Mesenchymal stem cell (in vitro differentiated cells and primary cell): ENCODE measurements around the gene TBC1D9.

ENCODE experiments used
- DNase-seq: peaks from one replicate; pipeline ENCODE4 v3.0.0-alpha.2; 2013
- H2AFZ ChIP-seq: one replicate; pipeline ENCODE4 v1.6.1; 2013; ENCODE audit warnings: low read depth, mild to moderate bottlenecking, control low read depth, inconsistent platforms, low read length, moderate library complexity
- H2AK5ac ChIP-seq: 2 replicates; pipeline ENCODE4 v1.6.1; 2013; ENCODE audit warnings: low read length, moderate library complexity, mild to moderate bottlenecking, inconsistent platforms; ENCODE audit not compliant: severe bottlenecking
- H2BK120ac ChIP-seq: one replicate; pipeline ENCODE4 v1.6.1; 2013; ENCODE audit warnings: low read depth, mild to moderate bottlenecking, inconsistent platforms, low read length, moderate library complexity
- H2BK12ac ChIP-seq, 2 experiments: one replicate each; pipeline ENCODE4 v1.6.1; 2013; ENCODE audit warnings: inconsistent platforms in 2 of 2, low read length in 2 of 2, mild to moderate bottlenecking in 2 of 2, moderate library complexity in 2 of 2, control low read depth in 1 of 2
- H2BK15ac ChIP-seq: one replicate; pipeline ENCODE4 v1.6.1; 2013; ENCODE audit warnings: mild to moderate bottlenecking, low read depth, inconsistent platforms; ENCODE audit not compliant: poor library complexity, severe bottlenecking
- H2BK5ac ChIP-seq: 2 replicates; pipeline ENCODE4 v1.6.1; 2013; ENCODE audit warnings: low read depth, mild to moderate bottlenecking, low read length, control low read depth, inconsistent platforms; ENCODE audit not compliant: poor library complexity, severe bottlenecking
- H3K14ac ChIP-seq, 2 experiments: one replicate each; pipeline ENCODE4 v1.6.1; 2013; ENCODE audit warnings: inconsistent platforms in 2 of 2, low read length in 2 of 2, control low read depth in 1 of 2, mild to moderate bottlenecking in 1 of 2, moderate library complexity in 1 of 2
- H3K18ac ChIP-seq, 2 experiments: one replicate each; pipeline ENCODE4 v1.6.1; 2013; ENCODE audit warnings: inconsistent platforms in 2 of 2, low read length in 2 of 2, control low read depth in 1 of 2, low read depth in 1 of 2, mild to moderate bottlenecking in 1 of 2
- H3K23ac ChIP-seq, 2 experiments: one replicate each; pipeline ENCODE4 v1.6.1; 2013; ENCODE audit warnings: inconsistent platforms in 2 of 2, low read length in 2 of 2, mild to moderate bottlenecking in 2 of 2, moderate library complexity in 2 of 2, control low read depth in 1 of 2
- H3K27ac ChIP-seq: 2 replicates; pipeline ENCODE4 v1.5.1; 2013; ENCODE audit warnings: mild to moderate bottlenecking, moderate library complexity, low read length, control low read depth, inconsistent platforms; ENCODE audit not compliant: poor library complexity, severe bottlenecking
- H3K27me3 ChIP-seq, 2 experiments: 2 replicates each; pipeline versions ENCODE4 v1.6.1 to v1.7.0; 2013; ENCODE audit warnings: low read length in 2 of 2, mild to moderate bottlenecking in 2 of 2, moderate library complexity in 2 of 2, control low read depth in 1 of 2, inconsistent platforms in 1 of 2; ENCODE audit not compliant: control insufficient read depth in 1 of 2, insufficient read depth in 1 of 2
- H3K36me3 ChIP-seq, 2 experiments: 2 replicates each; pipeline versions ENCODE4 v1.6.1 to v1.7.0; 2013; ENCODE audit warnings: low read length in 2 of 2, control low read depth in 1 of 2, inconsistent platforms in 1 of 2, low read depth in 1 of 2, mild to moderate bottlenecking in 1 of 2; ENCODE audit not compliant: insufficient read depth in 2 of 2, control insufficient read depth in 1 of 2
- H3K4ac ChIP-seq, 2 experiments: one replicate each; pipeline ENCODE4 v1.6.1; 2013; ENCODE audit warnings: inconsistent platforms in 2 of 2, low read length in 2 of 2, mild to moderate bottlenecking in 2 of 2, moderate library complexity in 2 of 2, control low read depth in 1 of 2, low read depth in 1 of 2
- H3K4me1 ChIP-seq: 2 replicates; pipeline ENCODE4 v1.6.1; 2013; ENCODE audit warnings: low read depth, low read length, control low read depth; ENCODE audit not compliant: control insufficient read depth, insufficient read depth
- H3K4me2 ChIP-seq: 2 replicates; pipeline ENCODE4 v1.6.1; 2013; ENCODE audit warnings: low read length, mild to moderate bottlenecking, inconsistent platforms; ENCODE audit not compliant: poor library complexity, severe bottlenecking
- H3K4me3 ChIP-seq, 2 experiments: 2 replicates each; pipeline versions ENCODE4 v1.5.1 to v1.7.0; 2013; ENCODE audit warnings: low read length in 2 of 2, mild to moderate bottlenecking in 2 of 2, control low read depth in 1 of 2, low read depth in 1 of 2; ENCODE audit not compliant: insufficient read depth in 1 of 2
- H3K79me1 ChIP-seq: replicated peaks from 2 replicates; pipeline ENCODE4 v1.6.1; 2013; ENCODE audit warnings: mild to moderate bottlenecking, control low read depth, low read length, inconsistent platforms; ENCODE audit not compliant: poor library complexity, severe bottlenecking
- H3K9ac ChIP-seq: 2 replicates; pipeline ENCODE4 v1.7.0; 2013; ENCODE audit warnings: mild to moderate bottlenecking, low read length, moderate library complexity
- H3K9me3 ChIP-seq: 2 replicates; pipeline ENCODE4 v1.7.0; 2013; ENCODE audit warnings: mild to moderate bottlenecking, low read length; ENCODE audit not compliant: control insufficient read depth
- H4K8ac ChIP-seq: one replicate; pipeline ENCODE4 v1.6.1; 2013; ENCODE audit warnings: inconsistent platforms, mild to moderate bottlenecking, low read length, moderate library complexity
- H4K91ac ChIP-seq: one replicate; pipeline ENCODE4 v1.6.1; 2013; ENCODE audit warnings: mild to moderate bottlenecking, low read length, inconsistent platforms
- WGBS: methylation state at CpG from one replicate; pipeline ENCODE4 v1.1.7; 2013; ENCODE audit warnings: mixed read lengths; 5-methylcytosine and 5-hydroxymethylcytosine counted together

The TBC1D9 gene

DNA sequence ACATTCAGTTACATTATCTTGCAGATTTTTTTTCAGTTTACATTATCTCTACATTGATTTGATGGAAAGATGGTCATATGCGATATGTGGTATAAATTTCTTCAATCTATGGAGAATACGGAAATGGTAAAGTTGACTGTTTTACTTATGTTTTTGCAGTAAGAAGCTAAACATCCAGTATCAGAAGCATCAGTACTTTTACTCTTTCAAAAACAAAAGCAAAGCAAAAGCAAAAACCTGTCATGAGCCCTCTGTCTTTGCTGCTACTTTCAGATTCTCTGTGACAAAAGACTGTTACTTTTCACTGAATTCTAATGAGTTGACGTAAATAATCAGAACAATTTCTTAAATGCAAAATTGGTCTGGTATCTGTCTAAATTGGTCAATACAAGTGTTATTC is 135.0 kb downstream of the TBC1D9 start:
- H2AK5ac ChIP-seq: no peak overlapping the region
- peaks cover 13 to 43% of the 10 kb centered on the region in 2 experiments for H3K36me3 ChIP-seq
- no peak overlapping the region for H2BK120ac ChIP-seq
- H3K14ac ChIP-seq: no peak overlapping the region
- H3K18ac ChIP-seq: no peak overlapping the region
- H3K9ac ChIP-seq: no peak overlapping the region
- no peaks in the 10 kb centered on the region for H3K9me3 ChIP-seq
- H3K79me1 ChIP-seq: no peaks in the 10 kb centered on the region
- H3K23ac ChIP-seq: no peak overlapping the region
- H2AFZ ChIP-seq: no peak overlapping the region
- no peak overlapping the region for H2BK5ac ChIP-seq
- no peak overlapping the region for H4K8ac ChIP-seq
- H2BK15ac ChIP-seq: no peak overlapping the region
- no peaks in the 10 kb centered on the region for H3K27me3 ChIP-seq
- no peak overlapping the region for H4K91ac ChIP-seq
- no peak overlapping the region for H3K4me3 ChIP-seq
- DNase-seq: no peak
- no peak overlapping the region for H2BK12ac ChIP-seq
- no peak overlapping the region for H3K4ac ChIP-seq
- 100% methylated on average over 1 of the region's 3 CpGs for WGBS
- no peak overlapping the region for H3K27ac ChIP-seq
- no peaks in the 10 kb centered on the region for H3K4me1 ChIP-seq
- H3K4me2 ChIP-seq: no peak overlapping the region

DNA sequence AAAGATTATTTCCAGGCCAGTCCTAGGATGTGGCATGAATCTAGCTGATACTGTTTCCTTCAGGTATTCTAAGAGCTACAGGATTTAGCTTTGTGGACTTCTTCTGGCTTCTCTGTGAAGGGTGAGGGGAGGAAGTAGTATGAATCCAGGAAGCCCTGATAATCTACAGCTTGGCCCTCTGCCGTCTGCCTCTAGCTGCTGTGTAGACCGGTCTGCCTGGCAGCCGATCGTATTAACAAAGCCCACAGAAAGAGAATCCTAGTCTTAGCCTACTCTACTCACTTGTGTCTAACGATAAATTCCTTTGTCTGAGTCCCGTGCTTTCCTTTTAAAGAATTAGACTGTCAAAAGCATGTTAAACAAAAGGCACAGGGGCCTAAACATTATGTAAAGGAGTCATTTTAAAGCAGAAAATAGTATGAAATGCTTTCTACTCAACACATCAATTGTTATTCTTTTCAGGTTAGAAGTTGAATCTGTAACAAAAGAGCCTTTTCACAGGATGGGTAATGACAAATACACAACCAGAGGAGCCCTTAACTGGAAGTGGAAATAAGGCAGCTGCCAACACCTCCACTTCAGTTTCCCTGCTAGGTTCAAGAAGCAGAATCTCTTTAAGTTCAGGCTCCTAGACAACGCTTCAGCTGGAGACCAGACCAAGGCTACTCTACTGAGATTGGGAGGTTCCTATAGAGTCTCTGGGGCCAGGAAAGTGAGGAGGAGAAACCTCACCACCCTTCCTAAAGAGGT is 138.5 kb downstream of the TBC1D9 start:
- DNase-seq: no peak
- H2AK5ac ChIP-seq: no peak overlapping the region
- no peaks in the 10 kb centered on the region for H3K4me1 ChIP-seq
- H3K14ac ChIP-seq: no peak overlapping the region
- 71% methylated on average over 7 of the region's 7 CpGs for WGBS
- H3K4me3 ChIP-seq: no peak overlapping the region
- H3K4me2 ChIP-seq: no peak overlapping the region
- no peak overlapping the region for H2BK15ac ChIP-seq
- H2BK120ac ChIP-seq: no peak overlapping the region
- H3K9me3 ChIP-seq: no peaks in the 10 kb centered on the region
- H2BK5ac ChIP-seq: no peak overlapping the region
- H3K4ac ChIP-seq: no peak overlapping the region
- no peaks in the 10 kb centered on the region for H3K79me1 ChIP-seq
- peak overlapping the region in 1 of 2 experiments; percentile 34 for H3K23ac ChIP-seq
- no peak overlapping the region for H3K27ac ChIP-seq
- H3K27me3 ChIP-seq: no peaks in the 10 kb centered on the region
- no peak overlapping the region for H2BK12ac ChIP-seq
- H3K18ac ChIP-seq: no peak overlapping the region
- H2AFZ ChIP-seq: no peak overlapping the region
- no peak overlapping the region for H3K9ac ChIP-seq
- no peak overlapping the region for H4K8ac ChIP-seq
- no peak overlapping the region for H4K91ac ChIP-seq
- peaks cover 8 to 10% of the 10 kb centered on the region in 2 experiments for H3K36me3 ChIP-seq

DNA sequence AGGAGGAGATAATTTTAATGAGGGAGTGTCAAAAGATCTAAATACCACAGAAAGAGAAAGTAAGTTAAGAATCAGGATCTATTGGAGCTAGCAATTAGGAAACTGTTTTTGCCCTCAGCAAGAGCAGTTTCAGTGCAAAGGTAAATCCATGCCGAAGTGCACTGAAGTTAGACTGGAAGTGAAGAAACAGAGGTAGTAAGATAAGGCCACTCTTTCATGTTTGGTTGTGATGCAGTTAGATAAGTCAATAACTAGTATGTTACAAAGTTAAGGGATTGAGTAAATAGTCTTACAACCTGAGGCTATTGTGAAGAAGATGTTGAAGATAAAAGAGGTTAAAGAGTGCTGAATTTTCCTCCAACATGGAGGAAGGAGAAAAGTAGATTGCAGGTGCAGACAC is 140.7 kb downstream of the TBC1D9 start:
- Histone ChIP-seq H3K27ac (no peak overlapping the region), H3K79me1 (no peaks in the 10 kb centered on the region), H3K14ac (no peak overlapping the region), H3K4me2 (no peak overlapping the region), H3K36me3 (no peaks in the 10 kb centered on the region), H3K9me3 (no peaks in the 10 kb centered on the region), H3K4ac (no peak overlapping the region), H2BK12ac (no peak overlapping the region), H3K27me3 (no peaks in the 10 kb centered on the region), H3K9ac (no peak overlapping the region), H3K23ac (no peak overlapping the region), H3K18ac (no peak overlapping the region), H2BK15ac (no peak overlapping the region), H4K8ac (no peak overlapping the region), H3K4me3 (no peak overlapping the region), H2AFZ (no peak overlapping the region), H2AK5ac (no peak overlapping the region), H2BK120ac (no peak overlapping the region), H4K91ac (no peak overlapping the region), H2BK5ac (no peak overlapping the region), H3K4me1 (peaks cover 1% of the 10 kb centered on the region)
- 92% methylated on average over 1 of the region's 1 CpG for WGBS
- no peak for DNase-seq

DNA sequence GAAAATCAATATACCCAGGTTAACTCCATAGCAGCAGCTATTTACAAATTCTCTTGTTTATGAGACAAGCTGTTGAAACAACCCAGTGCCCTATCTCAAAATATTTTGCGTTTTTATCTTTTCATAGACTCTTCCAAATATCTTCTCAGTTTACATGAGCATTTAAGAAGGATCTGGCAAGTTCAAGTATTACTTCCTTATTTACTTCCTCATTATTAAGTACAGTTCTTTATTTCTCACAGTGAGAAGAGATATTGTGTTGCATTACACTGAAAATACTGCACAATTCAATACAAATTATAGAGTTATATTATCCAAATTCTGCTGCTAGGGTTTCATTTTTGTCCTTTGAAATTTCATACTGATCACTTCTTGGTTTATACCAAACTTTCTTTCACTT is 143.8 kb downstream of the TBC1D9 start:
- H2BK12ac ChIP-seq: no peak overlapping the region
- H3K79me1 ChIP-seq: no peaks in the 10 kb centered on the region
- H3K4me3 ChIP-seq: no peak overlapping the region
- WGBS: 44% methylated on average over 1 of the region's 1 CpG
- H2BK15ac ChIP-seq: no peak overlapping the region
- H4K8ac ChIP-seq: no peak overlapping the region
- no peak overlapping the region for H3K27ac ChIP-seq
- no peak overlapping the region for H3K4ac ChIP-seq
- H3K4me2 ChIP-seq: no peak overlapping the region
- H3K9me3 ChIP-seq: no peaks in the 10 kb centered on the region
- no peak overlapping the region for H2AFZ ChIP-seq
- no peak overlapping the region for H3K14ac ChIP-seq
- no peak overlapping the region for H3K18ac ChIP-seq
- H3K9ac ChIP-seq: no peak overlapping the region
- H3K36me3 ChIP-seq: no peaks in the 10 kb centered on the region
- no peak overlapping the region for H3K23ac ChIP-seq
- no peak overlapping the region for H2BK120ac ChIP-seq
- H3K4me1 ChIP-seq: peaks cover 1% of the 10 kb centered on the region
- no peaks in the 10 kb centered on the region for H3K27me3 ChIP-seq
- H4K91ac ChIP-seq: no peak overlapping the region
- H2AK5ac ChIP-seq: no peak overlapping the region
- DNase-seq: no peak
- no peak overlapping the region for H2BK5ac ChIP-seq
